GM18870 (cell line): ENCODE measurements around the gene CFAP97D2.
"Not testable (repeated sequence)": the region's sequence is repeated elsewhere in the genome, so short reads cannot be mapped to it uniquely, and the experiment has no call there.

Experiments
- ATAC-seq: cut with Tn5 transposase; IDR thresholded peaks from one replicate; pipeline ENCODE4 v1.9.1; 2021; ENCODE audit warnings: moderate library complexity; ENCODE audit not compliant: unreplicated experiment

Gene CFAP97D2

DNA sequence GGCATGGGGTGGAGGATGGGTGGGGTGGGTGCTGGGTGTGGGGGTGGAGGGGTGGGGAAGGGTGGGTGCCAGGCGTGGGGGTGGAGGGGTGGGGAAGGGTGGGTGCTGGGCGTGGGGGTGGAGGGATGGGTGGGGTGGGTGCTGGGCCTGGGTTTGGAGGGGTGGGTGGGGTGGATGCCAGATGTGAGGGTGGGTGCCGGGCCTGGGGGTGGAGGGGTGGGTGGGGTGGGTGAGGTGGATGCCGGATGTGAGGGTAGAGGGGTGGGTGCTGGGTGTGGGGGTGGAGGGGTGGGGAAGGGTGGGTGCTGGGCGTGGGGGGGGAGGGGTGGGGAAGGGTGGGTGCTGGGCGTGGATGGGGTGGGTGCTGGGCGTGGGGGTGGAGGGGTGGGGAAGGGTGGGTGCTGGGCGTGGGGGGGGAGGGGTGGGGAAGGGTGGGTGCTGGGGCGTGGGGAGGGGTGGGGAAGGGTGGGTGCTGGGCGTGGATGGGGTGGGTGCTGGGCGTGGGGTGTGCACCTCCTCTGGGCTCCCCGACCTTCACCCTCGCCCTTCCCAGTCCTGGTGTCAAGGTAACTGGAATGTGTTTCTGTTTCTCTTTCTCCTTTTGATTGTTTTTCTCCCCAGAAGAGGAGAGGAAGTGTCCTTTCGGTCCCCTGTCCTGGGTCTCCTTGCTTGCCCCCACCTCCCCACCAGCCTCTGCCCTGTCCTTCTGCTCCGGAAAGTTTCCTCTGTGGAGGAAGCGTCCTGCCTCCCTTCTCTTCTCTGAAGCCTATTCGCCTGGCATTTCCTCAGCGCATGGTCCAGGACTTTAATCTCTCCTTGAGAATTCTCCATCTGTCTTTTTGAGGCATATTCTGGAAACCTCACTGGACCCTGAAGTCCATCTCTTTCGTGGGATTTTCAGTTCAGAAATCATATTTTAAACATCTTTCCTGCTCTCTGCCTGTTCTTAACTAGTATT, 22.9 kb upstream of the CFAP97D2 start:
- no peak for ATAC-seq

GRCh38 chr13:114157869-114158495, 21.1 kb upstream of the CFAP97D2 start:
- no peak for ATAC-seq

DNA sequence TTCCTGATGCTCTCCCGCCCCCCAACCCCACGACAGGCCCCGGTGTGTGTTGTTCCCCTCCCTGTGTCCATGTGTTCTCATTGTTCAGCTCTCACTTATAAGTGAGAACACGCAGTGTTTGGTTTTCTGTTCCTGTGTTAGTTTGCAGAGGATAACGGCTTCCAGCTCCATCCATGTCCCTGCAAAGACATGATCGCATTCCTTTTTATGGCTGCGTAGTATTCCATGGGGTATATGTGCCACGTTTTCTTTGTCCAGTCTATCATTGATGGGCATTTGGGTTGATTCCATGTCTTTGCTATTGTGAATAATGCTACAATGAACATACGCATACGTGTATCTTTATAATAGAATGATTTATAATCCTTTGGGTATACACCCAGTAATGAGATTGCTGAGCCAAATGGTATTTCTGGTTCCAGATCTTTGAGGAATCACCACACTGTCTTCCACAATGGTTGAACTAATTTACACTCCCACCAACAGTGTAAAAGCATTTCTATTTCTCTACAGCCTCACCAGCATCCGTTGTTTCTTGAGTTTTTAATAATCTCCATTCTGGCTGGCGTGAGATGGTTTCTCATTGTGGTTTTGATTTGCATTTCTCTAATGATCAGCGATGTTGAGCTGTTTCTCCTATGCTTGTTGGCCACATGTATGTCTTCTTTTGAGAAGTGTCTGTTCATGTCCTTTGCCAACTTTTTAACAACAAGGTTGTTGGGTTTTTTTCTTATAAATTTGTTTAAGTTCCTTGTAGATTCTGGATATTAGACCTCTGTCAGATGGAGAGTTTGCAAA, 20.0 kb upstream of the CFAP97D2 start:
- ATAC-seq: not testable (repeated sequence)

- ATAC-seq: no peak
Measured at GRCh38 chr13:114161028-114161556, 18.0 kb upstream of the CFAP97D2 start.

DNA sequence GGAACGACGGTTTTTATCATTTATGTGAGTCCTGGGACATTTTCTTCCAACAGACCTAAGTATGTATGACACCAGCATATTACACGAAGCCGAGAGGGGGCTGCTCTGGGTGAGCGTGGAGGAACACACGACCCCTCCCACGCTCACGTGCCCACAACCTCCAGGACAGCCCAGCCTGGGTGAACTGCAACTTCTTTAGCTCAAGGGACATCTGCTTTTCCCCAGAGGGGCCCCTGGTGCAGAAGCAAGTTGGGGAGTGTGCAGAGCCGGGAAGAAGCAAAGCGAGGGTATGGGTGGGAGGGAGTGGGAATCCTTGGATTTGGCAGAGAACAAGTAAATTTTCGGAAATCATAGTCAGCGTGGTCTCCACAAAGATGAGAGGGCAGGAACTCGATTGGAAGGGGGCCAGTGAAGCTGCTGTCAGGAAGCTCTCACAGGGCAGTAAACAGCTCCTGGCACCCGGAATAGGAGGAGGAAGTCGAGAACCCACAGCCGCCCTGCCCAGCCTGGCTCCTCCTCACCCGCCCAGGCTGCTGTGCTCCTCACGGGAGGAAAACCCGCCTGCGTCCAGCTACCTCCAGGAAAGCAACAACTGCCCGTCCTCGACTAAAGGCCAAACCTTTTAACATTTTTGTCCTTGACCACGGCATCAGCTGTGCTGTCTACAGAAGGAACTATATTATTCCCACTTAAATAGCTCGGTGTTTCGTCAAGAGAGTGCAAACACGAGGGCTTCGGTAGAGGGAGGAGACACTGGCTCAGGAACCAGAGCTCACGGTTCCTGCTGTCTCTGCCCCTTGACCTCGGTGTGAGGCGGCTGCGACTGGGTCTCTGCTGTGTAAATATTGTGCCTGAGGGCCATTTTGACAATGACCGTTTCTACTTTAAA, 17.2 kb upstream of the CFAP97D2 start:
- ATAC-seq: no peak

- ATAC-seq: no peak
Measured at GRCh38 chr13:114162533-114162922, 16.5 kb upstream of the CFAP97D2 start.

- ATAC-seq: no peak
Measured at GRCh38 chr13:114164053-114164452, 15.0 kb upstream of the CFAP97D2 start.

GRCh38 chr13:114164681-114165429, 14.2 kb upstream of the CFAP97D2 start:
- ATAC-seq: no peak

- no peak for ATAC-seq
Measured at GRCh38 chr13:114166381-114167131, 12.5 kb upstream of the CFAP97D2 start.

- no peak for ATAC-seq
Measured at GRCh38 chr13:114167426-114167825, 11.6 kb upstream of the CFAP97D2 start.

DNA sequence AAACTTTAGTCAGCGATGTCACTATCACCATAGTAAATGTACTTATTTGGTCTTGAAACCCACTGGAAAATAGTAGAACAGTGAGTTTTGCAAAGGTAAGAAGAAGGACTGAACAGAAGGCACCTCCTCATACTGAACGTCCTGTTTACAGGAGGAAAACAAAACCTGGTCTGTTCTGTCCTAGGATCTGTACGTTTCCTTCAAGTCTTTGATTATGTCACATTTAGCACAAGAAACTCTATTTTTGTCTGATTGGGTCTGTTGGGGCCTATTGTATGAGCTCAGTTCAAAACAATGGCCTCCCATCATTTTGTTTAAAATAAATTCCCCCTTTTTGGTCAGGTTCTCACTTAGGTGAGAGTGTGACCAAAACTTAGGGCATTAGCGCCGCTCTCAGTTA, 11.2 kb upstream of the CFAP97D2 start:
- ATAC-seq: no peak

DNA sequence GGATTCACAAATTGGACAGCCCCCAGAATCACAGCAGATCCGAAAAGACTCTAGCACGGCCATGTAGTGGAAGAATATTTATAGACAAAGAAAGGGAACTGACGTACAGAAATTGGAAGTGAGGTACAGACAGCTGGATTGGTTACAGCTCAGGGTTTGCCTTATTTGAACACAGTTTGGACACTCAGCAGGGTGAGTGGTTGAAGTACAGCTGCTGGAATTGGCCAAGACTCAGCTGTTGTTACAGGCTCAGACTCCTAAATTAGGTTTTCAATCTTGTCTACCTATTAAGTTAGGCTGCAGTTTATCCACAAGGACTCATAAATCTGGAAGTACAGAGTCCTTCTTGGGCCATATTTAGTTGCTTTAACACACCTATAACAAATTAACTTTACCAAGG, 5.8 kb upstream of the CFAP97D2 start:
- ATAC-seq: no peak

GRCh38 chr13:114173745-114174144, 5.3 kb upstream of the CFAP97D2 start:
- ATAC-seq: no peak

DNA sequence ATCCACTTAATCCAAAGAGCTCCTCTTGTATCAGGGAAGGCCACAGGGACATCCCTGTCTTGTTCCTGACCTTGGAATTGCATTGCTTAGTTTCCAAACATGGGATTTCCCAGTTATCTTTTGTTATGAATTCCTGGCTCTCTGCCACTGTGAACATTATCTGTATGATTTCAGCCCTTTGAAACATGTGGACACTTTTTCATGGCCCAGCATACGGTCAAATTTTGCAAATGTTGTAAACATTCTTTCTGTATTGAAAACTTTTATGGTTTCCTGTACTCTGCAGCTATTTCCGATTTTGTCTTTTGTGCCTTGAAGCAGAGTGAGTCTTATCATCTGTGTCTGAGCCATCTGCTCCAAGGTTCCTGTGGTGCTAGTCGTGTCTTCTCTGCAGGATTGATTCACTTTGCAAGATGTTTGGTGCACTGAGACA, 4.5 kb upstream of the CFAP97D2 start:
- ATAC-seq: no peak

GRCh38 chr13:114176359-114176902, 2.6 kb upstream of the CFAP97D2 start:
- ATAC-seq: not testable (repeated sequence)

- no peak for ATAC-seq
Measured at GRCh38 chr13:114177245-114178010, 1.6 kb upstream of the CFAP97D2 start.

- ATAC-seq: no peak
Measured at GRCh38 chr13:114185182-114185971, 6.3 kb downstream of the CFAP97D2 start.
